GM19467 (cell line): ENCODE data around the gene PIGO.
A peak's percentile ranks its signal among the peaks of the same experiment; 100 is the strongest.

ENCODE experiments used
- ATAC-seq: cut with Tn5 transposase; IDR thresholded peaks from one replicate; pipeline ENCODE4 v1.9.1; 2021; ENCODE audit warnings: mild to moderate bottlenecking, moderate library complexity; ENCODE audit not compliant: unreplicated experiment

The PIGO gene

GRCh38 chr9:35107297-35108290 lies 11.2 kb upstream of the PIGO start:
- ATAC-seq: no peak

- ATAC-seq: no peak
These were observed 9.9 kb upstream of the PIGO start for GRCh38 chr9:35106343-35106730.

- ATAC-seq: no peak
These were observed 9.4 kb upstream of the PIGO start for GRCh38 chr9:35105571-35106342.

- no peak for ATAC-seq
These were observed 8.7 kb upstream of the PIGO start for GRCh38 chr9:35105126-35105525.

GRCh38 chr9:35104586-35104985 lies 8.2 kb upstream of the PIGO start:
- ATAC-seq: no peak

- ATAC-seq: no peak
These were observed 7.3 kb upstream of the PIGO start for GRCh38 chr9:35103660-35104191.

- peak; percentile 89 for ATAC-seq
These were observed 6.6 kb upstream of the PIGO start, which contains the start of gene STOML2 for GRCh38 chr9:35102769-35103659. Gene STOML2, minus strand, starts transcription at chr9:35103131. Its CDS starts 37 bp downstream, at chr9:35103094.

GRCh38 chr9:35102465-35102768 lies 6.0 kb upstream of the PIGO start:
- no peak for ATAC-seq

- no peak for ATAC-seq
These were observed 1.2 kb upstream of the PIGO start for GRCh38 chr9:35097573-35097972.

- no peak for ATAC-seq
These were observed 4.9 kb downstream of the PIGO start for GRCh38 chr9:35091536-35091935.

- no peak for ATAC-seq
These were observed 7.0 kb downstream of the PIGO start for GRCh38 chr9:35089434-35089833.

GRCh38 chr9:35085078-35085477 lies 11.3 kb downstream of the PIGO start:
- ATAC-seq: no peak

GRCh38 chr9:35079426-35080341 lies 16.7 kb downstream of the PIGO start, which contains the start of gene FANCG:
Gene FANCG, minus strand, starts transcription at chr9:35079942. Its CDS starts 418 bp downstream, at chr9:35079524.
- peak; percentile 77 for ATAC-seq

- no peak for ATAC-seq
These were observed 17.4 kb downstream of the PIGO start for GRCh38 chr9:35079041-35079425.

GRCh38 chr9:35078066-35078465 lies 18.3 kb downstream of the PIGO start:
- no peak for ATAC-seq

- ATAC-seq: no peak
These were observed 19.5 kb downstream of the PIGO start for GRCh38 chr9:35076848-35077247.

GRCh38 chr9:35075358-35075757 lies 21.0 kb downstream of the PIGO start:
- no peak for ATAC-seq

GRCh38 chr9:35074791-35075190 lies 21.6 kb downstream of the PIGO start:
- no peak for ATAC-seq

GRCh38 chr9:35074141-35074540 lies 22.2 kb downstream of the PIGO start:
- no peak for ATAC-seq

- no peak for ATAC-seq
These were observed 23.1 kb downstream of the PIGO start for GRCh38 chr9:35073279-35073612.
